Calu3 (cell line): ENCODE results near the gene PRPH. TPM values are rescaled to one million over a fixed set of nuclear protein-coding genes. Genes with fewer than 3 reads are reported as not detected.

Experiments used
- BruUV-seq: library from RNA; stranded (reverse); fragments of 400-500 nt; replicated peaks from 2 replicates; lab custom pipeline; 2021; lab: Mats Ljungman, UMichigan
- CTCF ChIA-PET: fragments of 300-600 bp; sonication (Branson Sonifier 250); formaldehyde crosslinking; loops from one replicate; lab custom pipeline; 2022; ENCODE audit warnings: antibody characterized with exemption; lab: Charles Lee
- DNase-seq: peaks from one replicate; pipeline ENCODE4 v3.0.0; 2022
- H3K27ac Mint-ChIP-seq: one replicate; pipeline ENCODE4 v1.8.0; 2022; ENCODE audit warnings: mixed read lengths; ENCODE audit not compliant: unreplicated experiment
- H3K27me3 Mint-ChIP-seq: one replicate; pipeline ENCODE4 v1.8.0; 2022; ENCODE audit warnings: mixed read lengths; ENCODE audit not compliant: unreplicated experiment
- H3K36me3 Mint-ChIP-seq: one replicate; pipeline ENCODE4 v1.8.0; 2022; ENCODE audit warnings: mild to moderate bottlenecking, moderate library complexity, mixed read lengths; ENCODE audit not compliant: insufficient read depth, unreplicated experiment
- H3K4me1 Mint-ChIP-seq: one replicate; pipeline ENCODE4 v1.8.0; 2022; ENCODE audit warnings: mild to moderate bottlenecking, low read depth, mixed read lengths; ENCODE audit not compliant: unreplicated experiment
- H3K4me3 Mint-ChIP-seq: one replicate; pipeline ENCODE4 v1.8.0; 2022; ENCODE audit warnings: mild to moderate bottlenecking, low read depth, moderate library complexity, mixed read lengths; ENCODE audit not compliant: unreplicated experiment
- H3K9me3 Mint-ChIP-seq: one replicate; pipeline ENCODE4 v1.8.0; 2022; ENCODE audit warnings: low read depth, mixed read lengths; ENCODE audit not compliant: unreplicated experiment
- CTCF ChIP-seq: fragments of 200-600 bp; IDR thresholded peaks from one replicate; pipeline ENCODE4 v1.8.0; 2022; ENCODE audit warnings: antibody characterized with exemption; ENCODE audit not compliant: unreplicated experiment
- intact Hi-C: fragments of 100-400 bp; cut with micrococcal nuclease; formaldehyde crosslinking; loops from one replicate; pipeline ENCODE4 v1.10.0; 2022; ENCODE audit not compliant: unreplicated experiment
- total RNA-seq: library from RNA; stranded (reverse); gene quantifications from 2 replicates; pipeline ENCODE4 v1.2.3, GENCODE V29; 2022

PRPH gene
- total RNA-seq, 1 experiment from 2014 or later, result not detected

GRCh38 chr12:49335118-49335954 lies 40.4 kb downstream of the PRPH start:
- Mint-ChIP-seq H3K9me3 (no peaks in the 10 kb centered on the region), H3K27ac (no peak overlapping the region), H3K4me1 (peaks cover 27% of the 10 kb centered on the region), H3K36me3 (peaks cover 18% of the 10 kb centered on the region), H3K4me3 (no peak overlapping the region), H3K27me3 (peaks cover 30% of the 10 kb centered on the region)
- CTCF ChIA-PET, result interaction anchor here (2.3 kb wide), 1 partner anchor 12 kb away, joined by 7 read pairs; the partner anchor contains the start of gene DNAJC22
- BruUV-seq, result no TSS peak
- intact Hi-C loops, result no loop called here
- no peak for TF ChIP-seq CTCF
- DNase-seq, result no peak

GRCh38 chr12:49335955-49336644 lies 41.2 kb downstream of the PRPH start:
- peaks cover 18% of the 10 kb centered on the region for H3K36me3 Mint-ChIP-seq
- H3K9me3 Mint-ChIP-seq, result no peaks in the 10 kb centered on the region
- intact Hi-C loops, result no loop called here
- H3K4me3 Mint-ChIP-seq, result peak overlapping the region; percentile 69
- peaks cover 29% of the 10 kb centered on the region for H3K4me1 Mint-ChIP-seq
- BruUV-seq, result no TSS peak
- no peak overlapping the region for H3K27ac Mint-ChIP-seq
- DNase-seq, result no peak
- CTCF ChIA-PET, result interaction anchor here (2.3 kb wide), 1 partner anchor 11 kb away, joined by 7 read pairs; the partner anchor contains the start of gene DNAJC22
- no peak for TF ChIP-seq CTCF
- H3K27me3 Mint-ChIP-seq, result peaks cover 38% of the 10 kb centered on the region

GRCh38 chr12:49336645-49337584 lies 42.0 kb downstream of the PRPH start, which contains the start of gene C1QL4:
Gene C1QL4 (minus strand): TSS chr12:49337188. CDS start chr12:49336477, 711 bp downstream.
- CTCF ChIA-PET, result interaction anchor here (1.1 to 2.3 kb wide), 2 partner anchors 10 to 39 kb away, joined by 3 to 7 read pairs; partner anchors contain the start of gene DNAJC22
- H3K4me1 Mint-ChIP-seq, result peaks cover 29% of the 10 kb centered on the region
- peak; percentile 90 for TF ChIP-seq CTCF
- intact Hi-C loops, result no loop called here
- H3K27ac Mint-ChIP-seq, result no peak within 1 kb of the TSS
- peaks cover 13% of the 10 kb centered on the region for H3K36me3 Mint-ChIP-seq
- BruUV-seq, result no TSS peak
- no peaks in the 10 kb centered on the region for H3K9me3 Mint-ChIP-seq
- peak; percentile 89 for DNase-seq
- peak within 1 kb of the TSS; percentile 69 for H3K4me3 Mint-ChIP-seq
- H3K27me3 Mint-ChIP-seq, result peaks cover 40% of the 10 kb centered on the region
